ENCODE results near the gene CHCHD3. TPM values are rescaled to one million over a fixed set of nuclear protein-coding genes. Genes with fewer than 3 reads are reported as not detected.

CHCHD3 gene
- total and polyA plus RNA-seq, 9 of the 15 experiments (the other 6 are each of a cell fraction or from before 2014, with no cell fraction given), result 66.2 to 279 (median 204) TPM

GRCh38 chr7:132759482-132760243, 322.2 kb downstream of the CHCHD3 start:
- Histone ChIP-seq H3K9ac (ENCODE audit: insufficient read depth in 1 of 2, low read depth in 2 of 2, low read length in 2 of 2) (no peak overlapping the region), H3K27ac (ENCODE audit: extremely low read depth, low read depth, low read length) (no peak overlapping the region), H3K4me3 (no peak overlapping the region), H2AFZ (ENCODE audit: low read depth, low read length) (no peak overlapping the region), H3K4me1 (replicated peaks in 1 of 2; ENCODE audit: control insufficient read depth in 2 of 2, insufficient read depth in 2 of 2, low read length in 2 of 2) (peaks cover 0 to 4% of the 10 kb centered on the region in 2 experiments; a peak in 1 of 5 replicates), H3K9me1 (ENCODE audit: control insufficient read depth, insufficient read depth, low read length) (no peaks in the 10 kb centered on the region), H3K4me2 (ENCODE audit: insufficient read depth, low read length) (no peak overlapping the region), H3K36me3 (ENCODE audit: control insufficient read depth, insufficient read depth, low read length) (no peaks in the 10 kb centered on the region), H4K20me1 (replicated peaks; ENCODE audit: control insufficient read depth, insufficient read depth, low read length) (no peaks in the 10 kb centered on the region; the same call in 1 of the 2 replicates), H3K27me3 (ENCODE audit: control insufficient read depth in 2 of 2, insufficient read depth in 2 of 2, low read length in 2 of 2) (peaks cover 26 to 64% of the 10 kb centered on the region in 2 experiments), H3K79me2 (ENCODE audit: control insufficient read depth, insufficient read depth, low read length) (no peaks in the 10 kb centered on the region), H3K9me3 (replicated peaks; ENCODE audit: control insufficient read depth, insufficient read depth, low read depth, low read length) (no peaks in the 10 kb centered on the region)
- FAIRE-seq (no peak), DNase-seq (ENCODE audit: extremely low read depth in 1 of 4, low spot score in 3 of 4) (no peak), ATAC-seq (peak; percentile 52)
- ChIA-PET CTCF (ENCODE audit: low intra/inter-chr PET ratio) (no interaction called here), POLR2A (interaction anchor here (0.5 to 0.7 kb wide), 2 partner anchors 165 to 450 kb away, joined by 3 read pairs; no protein-coding TSS in a partner anchor)
- in situ Hi-C loops (cut with MboI), result no loop called here
- BruUV-seq (replicated peaks), result no TSS peak
- intact Hi-C loops (cut with micrococcal nuclease), result no loop called here
- 7% methylated on average over 15 of the region's 15 CpGs for WGBS (ENCODE audit: insufficient coverage, low coverage, missing lambda C conversion rate)
- TF ChIP-seq KDM2B (CRISPR knock-in tag; IDR thresholded peaks at IDR 0.05) (no peak), TEAD2 (tag; IDR thresholded peaks at IDR 0.05) (no peak), PPARD (CRISPR knock-in tag; IDR thresholded peaks at IDR 0.05) (no peak), KLF16 (IDR thresholded peaks at IDR 0.05) (no peak), HLTF (IDR thresholded peaks at IDR 0.05) (no peak), ZNF76 (CRISPR knock-in tag; IDR thresholded peaks at IDR 0.05; ENCODE audit: borderline replicate concordance) (no peak), PCBP1 (IDR thresholded peaks at IDR 0.05; ENCODE audit: low read depth, low read length, poor library complexity, severe bottlenecking) (no peak), ZNF239 (CRISPR knock-in tag; IDR thresholded peaks at IDR 0.05) (no peak), E2F8 (IDR thresholded peaks at IDR 0.05; ENCODE audit: low read depth, partially characterized antibody) (no peak), ASH1L (IDR thresholded peaks at IDR 0.05; ENCODE audit: borderline replicate concordance, low read depth, partially characterized antibody) (no peak), PTBP1 (IDR thresholded peaks at IDR 0.05; ENCODE audit: low read depth, low read length) (no peak), JUND (IDR thresholded peaks at IDR 0.05; ENCODE audit: borderline replicate concordance, low read depth, low read length) (no peak), JUND (tag; IDR thresholded peaks at IDR 0.05; ENCODE audit: borderline replicate concordance, low read depth, low read length) (no peak), U2AF1 (optimal IDR thresholded peaks at IDR 0.05; ENCODE audit: low read depth, low read length) (no peak), FOXK1 (CRISPR knock-in tag; IDR thresholded peaks at IDR 0.05; ENCODE audit: borderline replicate concordance) (no peak), FOXA1 (IDR thresholded peaks at IDR 0.05; ENCODE audit: borderline replicate concordance) (no peak), BDP1 (IDR thresholded peaks at IDR 0.05; ENCODE audit: insufficient read depth, insufficient read length) (no peak)

Measured in K562 (cell line).